IPS-18c (cell line): ENCODE data around the gene MACF1.

ENCODE experiments used
- H3K4me3 ChIP-seq: 2 replicates; pipeline ENCODE4 v1.7.0; 2013; ENCODE audit warnings: low read depth, mild to moderate bottlenecking, low read length, moderate library complexity; ENCODE audit not compliant: insufficient read depth
- H3K9me3 ChIP-seq: one replicate; pipeline ENCODE4 v1.6.1; 2013; ENCODE audit warnings: mild to moderate bottlenecking, low read length, moderate library complexity; ENCODE audit not compliant: control insufficient read depth, insufficient read depth

The MACF1 gene

GRCh38 chr1:39407896-39408640 is 203.6 kb downstream of the MACF1 start:
- H3K9me3 ChIP-seq: no peaks in the 10 kb centered on the region
- peak overlapping the region; percentile 75 for H3K4me3 ChIP-seq

DNA sequence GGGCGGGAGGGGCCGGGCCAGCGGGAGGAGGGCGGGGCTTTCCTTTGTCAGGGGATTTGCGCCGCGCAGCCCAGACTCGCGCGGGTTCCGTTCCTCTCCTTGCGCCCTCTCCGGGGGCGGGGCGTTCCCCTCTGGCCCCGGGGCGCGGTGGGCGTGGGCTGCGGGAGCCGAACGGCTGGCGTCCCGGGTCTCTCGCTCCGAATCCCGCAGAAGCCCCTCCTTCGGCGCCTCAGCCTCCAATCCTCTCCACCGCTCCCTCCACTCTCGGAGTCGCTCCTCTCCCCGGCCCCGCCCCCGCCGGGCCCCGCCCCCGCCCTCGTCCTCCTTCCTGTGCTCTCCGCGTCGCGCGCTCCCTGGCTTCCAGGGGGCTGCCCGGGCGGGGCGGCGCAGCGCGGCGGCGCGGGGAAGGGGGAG is 204.2 kb downstream of the MACF1 start:
- peak overlapping the region; percentile 79 for H3K4me3 ChIP-seq
- H3K9me3 ChIP-seq: no peaks in the 10 kb centered on the region

GRCh38 chr1:39409055-39409816 is 204.7 kb downstream of the MACF1 start:
- H3K9me3 ChIP-seq: no peaks in the 10 kb centered on the region
- peak overlapping the region; percentile 79 for H3K4me3 ChIP-seq

DNA sequence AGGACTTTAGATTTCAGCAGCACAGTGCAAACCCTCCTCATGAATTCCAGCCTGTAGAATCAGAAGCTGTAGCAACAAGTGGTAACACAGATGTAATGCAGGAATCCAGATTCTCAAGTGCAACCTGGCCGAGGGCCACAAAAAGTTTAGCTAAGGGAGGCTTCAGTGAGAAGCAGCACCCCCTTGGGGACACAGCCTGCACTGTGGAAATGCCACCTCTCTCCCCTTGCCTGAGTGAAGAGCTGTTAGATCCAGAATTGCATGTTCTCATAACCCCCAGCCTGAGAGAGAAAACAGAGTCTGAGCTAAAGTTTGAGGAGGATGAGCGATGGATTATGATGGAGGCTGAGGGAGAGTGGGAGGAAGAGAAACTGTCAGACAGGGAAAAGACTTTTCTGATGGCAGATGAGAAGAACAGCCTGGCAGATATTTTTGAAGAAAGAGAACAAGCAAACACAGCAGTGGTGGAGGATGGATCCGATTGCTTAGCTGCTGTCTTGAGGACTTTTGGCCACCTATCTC is 206.5 kb downstream of the MACF1 start:
- Histone ChIP-seq H3K9me3 (no peaks in the 10 kb centered on the region), H3K4me3 (peak overlapping the region; percentile 79; the same call in 1 of the 2 replicates)

GRCh38 chr1:39411526-39412478 is 207.3 kb downstream of the MACF1 start:
- Histone ChIP-seq H3K4me3 (no peak overlapping the region; the same call in 1 of the 2 replicates), H3K9me3 (no peaks in the 10 kb centered on the region)

DNA sequence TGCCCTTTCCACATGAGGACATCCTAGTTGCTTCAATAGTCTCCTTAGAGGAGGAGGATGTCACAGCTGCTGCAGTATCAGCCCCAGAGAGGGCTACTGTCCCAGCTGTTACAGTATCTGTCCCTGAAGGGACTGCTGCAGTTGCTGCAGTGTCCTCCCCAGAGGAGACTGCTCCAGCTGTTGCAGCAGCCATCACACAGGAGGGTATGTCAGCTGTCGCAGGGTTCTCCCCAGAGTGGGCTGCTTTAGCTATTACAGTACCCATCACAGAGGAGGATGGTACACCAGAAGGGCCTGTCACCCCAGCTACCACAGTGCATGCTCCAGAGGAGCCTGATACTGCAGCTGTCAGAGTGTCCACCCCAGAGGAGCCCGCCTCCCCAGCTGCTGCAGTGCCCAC is 208.4 kb downstream of the MACF1 start:
- no peaks in the 10 kb centered on the region for H3K9me3 ChIP-seq
- H3K4me3 ChIP-seq: no peak overlapping the region

DNA sequence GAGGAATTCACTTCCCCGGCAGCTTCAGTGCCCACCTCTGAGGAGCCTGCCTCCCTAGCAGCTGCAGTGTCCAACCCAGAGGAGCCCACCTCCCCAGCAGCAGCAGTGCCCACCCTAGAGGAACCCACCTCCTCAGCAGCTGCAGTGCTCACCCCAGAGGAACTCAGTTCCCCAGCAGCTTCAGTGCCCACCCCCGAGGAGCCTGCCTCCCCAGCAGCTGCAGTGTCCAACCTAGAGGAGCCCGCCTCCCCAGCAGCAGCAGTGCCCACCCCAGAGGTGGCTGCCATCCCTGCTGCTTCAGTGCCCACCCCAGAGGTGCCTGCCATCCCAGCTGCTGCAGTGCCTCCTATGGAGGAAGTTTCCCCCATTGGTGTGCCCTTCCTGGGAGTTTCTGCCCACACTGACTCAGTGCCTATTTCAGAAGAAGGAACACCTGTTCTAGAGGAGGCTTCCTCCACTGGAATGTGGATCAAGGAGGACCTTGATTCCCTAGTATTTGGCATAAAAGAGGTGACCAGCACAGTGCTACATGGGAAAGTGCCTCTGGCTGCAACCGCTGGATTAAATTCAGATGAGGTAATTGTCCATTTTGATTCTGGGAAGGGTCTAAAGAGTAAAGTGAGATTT is 209.5 kb downstream of the MACF1 start:
- H3K9me3 ChIP-seq: no peaks in the 10 kb centered on the region
- peak overlapping the region; percentile 0; the same call in 1 of the 2 replicates for H3K4me3 ChIP-seq

- no peaks in the 10 kb centered on the region for H3K9me3 ChIP-seq
- H3K4me3 ChIP-seq: no peak overlapping the region
These were observed 211.1 kb downstream of the MACF1 start for GRCh38 chr1:39415553-39415952.

GRCh38 chr1:39416609-39417008 is 212.1 kb downstream of the MACF1 start:
- Histone ChIP-seq H3K9me3 (no peaks in the 10 kb centered on the region), H3K4me3 (no peak overlapping the region)

DNA sequence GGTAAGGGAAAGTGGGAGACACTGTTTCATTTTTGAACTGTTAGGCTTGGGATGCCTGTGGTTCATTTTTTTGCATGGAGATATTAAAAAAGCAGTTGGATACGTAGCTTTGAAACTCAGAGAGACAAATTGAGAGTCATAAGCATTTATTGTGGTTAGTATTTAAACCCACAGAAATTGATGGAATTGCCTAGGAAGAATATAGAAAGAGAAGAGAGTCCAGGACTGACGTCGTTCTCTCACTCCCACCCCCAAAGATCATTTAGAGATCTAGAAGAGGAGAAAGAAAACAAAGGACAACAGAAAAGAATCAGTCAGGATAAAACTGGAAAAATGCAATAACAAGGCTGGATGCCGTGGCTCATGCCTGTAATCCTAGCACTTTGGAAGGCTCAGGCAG is 213.7 kb downstream of the MACF1 start:
- H3K4me3 ChIP-seq: no peak overlapping the region
- H3K9me3 ChIP-seq: no peaks in the 10 kb centered on the region

- Histone ChIP-seq H3K4me3 (no peak overlapping the region), H3K9me3 (no peaks in the 10 kb centered on the region)
These were observed 216.0 kb downstream of the MACF1 start for GRCh38 chr1:39420493-39420892.

GRCh38 chr1:39422614-39423013 is 218.1 kb downstream of the MACF1 start:
- no peak overlapping the region for H3K4me3 ChIP-seq
- H3K9me3 ChIP-seq: no peaks in the 10 kb centered on the region

DNA sequence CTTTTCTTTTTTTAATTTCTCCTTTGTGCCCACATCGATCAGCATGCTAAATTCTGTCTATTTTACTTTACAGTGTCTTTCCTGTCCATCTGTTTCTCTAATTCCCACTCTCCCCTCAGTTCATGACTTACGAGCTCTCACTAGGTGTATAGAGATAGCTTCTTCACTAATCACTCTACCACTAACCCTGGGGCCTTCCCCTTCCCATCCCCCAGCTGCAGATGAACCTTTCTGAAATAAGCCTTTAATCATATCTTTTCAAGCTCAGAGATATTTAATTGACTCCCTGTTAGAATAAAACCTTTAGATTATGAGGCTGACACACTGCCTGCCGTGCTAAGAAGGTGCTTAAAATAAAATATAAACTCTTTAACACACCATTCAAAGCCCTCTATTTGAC is 220.7 kb downstream of the MACF1 start:
- Histone ChIP-seq H3K4me3 (no peak overlapping the region), H3K9me3 (no peaks in the 10 kb centered on the region)

GRCh38 chr1:39425634-39426033 is 221.1 kb downstream of the MACF1 start:
- no peak overlapping the region for H3K4me3 ChIP-seq

GRCh38 chr1:39426346-39426745 is 221.9 kb downstream of the MACF1 start:
- no peaks in the 10 kb centered on the region for H3K9me3 ChIP-seq
- no peak overlapping the region for H3K4me3 ChIP-seq

More at GRCh38 chr1:39425634-39426033, 221.1 kb downstream of the MACF1 start:
- H3K9me3 ChIP-seq: no peaks in the 10 kb centered on the region

DNA sequence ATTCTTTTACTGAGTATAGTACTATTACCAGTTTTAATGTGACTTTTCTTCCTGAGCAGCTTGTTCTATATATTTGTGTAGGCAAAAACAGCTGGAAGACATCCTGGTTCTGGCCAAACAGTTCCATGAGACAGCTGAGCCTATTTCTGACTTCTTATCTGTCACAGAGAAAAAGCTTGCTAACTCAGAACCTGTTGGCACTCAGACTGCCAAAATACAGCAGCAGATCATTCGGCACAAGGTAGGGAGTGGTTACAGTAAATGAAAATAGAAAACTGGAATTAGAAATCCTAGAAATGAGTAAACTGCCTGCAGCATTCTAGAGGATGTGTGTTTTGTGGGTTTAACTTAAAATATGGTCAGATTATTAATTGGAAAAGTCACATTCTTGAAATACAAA is 222.9 kb downstream of the MACF1 start:
- H3K9me3 ChIP-seq: no peaks in the 10 kb centered on the region

GRCh38 chr1:39427912-39428311 is 223.4 kb downstream of the MACF1 start:
- H3K9me3 ChIP-seq: no peaks in the 10 kb centered on the region
- no peak overlapping the region for H3K4me3 ChIP-seq

More for the DNA sequence above, 222.9 kb downstream of the MACF1 start:
- H3K4me3 ChIP-seq: no peak overlapping the region
